ENCODE measurements around the gene IGLL1.
"Not testable (repeated sequence)": the region's sequence is repeated elsewhere in the genome, so short reads cannot be mapped to it uniquely, and the experiment has no call there.

Gene IGLL1

GRCh38 chr22:23598805-23599518 is 18.9 kb upstream of the IGLL1 start:
- no peak for TF ChIP-seq CTCF (IDR thresholded peaks at IDR 0.05; ENCODE audit: insufficient read depth, missing control alignments)
- FAIRE-seq: no peak
- no peak for DNase-seq (ENCODE audit: insufficient read length, low spot score)

GRCh38 chr22:23597576-23598268 is 17.6 kb upstream of the IGLL1 start:
- not testable (repeated sequence) for FAIRE-seq; DNase-seq (ENCODE audit: insufficient read length, low spot score)

GRCh38 chr22:23595904-23596303 is 15.8 kb upstream of the IGLL1 start:
- not testable (repeated sequence) for FAIRE-seq; DNase-seq (ENCODE audit: insufficient read length, low spot score)

GRCh38 chr22:23591846-23592245 is 11.8 kb upstream of the IGLL1 start:
- TF ChIP-seq CTCF (IDR thresholded peaks at IDR 0.05; ENCODE audit: insufficient read depth, missing control alignments): no peak
- DNase-seq (ENCODE audit: insufficient read length, low spot score) (no peak), FAIRE-seq (no peak)

- peak; percentile 77 for TF ChIP-seq CTCF (IDR thresholded peaks at IDR 0.05; ENCODE audit: insufficient read depth, missing control alignments)
- peak; percentile 77 for DNase-seq (ENCODE audit: insufficient read length, low spot score)
- FAIRE-seq: no peak
These were observed 11.2 kb upstream of the IGLL1 start for GRCh38 chr22:23591201-23591791.

- DNase-seq (ENCODE audit: insufficient read length, low spot score) (no peak), FAIRE-seq (no peak)
- no peak for TF ChIP-seq CTCF (IDR thresholded peaks at IDR 0.05; ENCODE audit: insufficient read depth, missing control alignments)
These were observed 3.7 kb upstream of the IGLL1 start for GRCh38 chr22:23583836-23584235.

GRCh38 chr22:23583153-23583552 is 3.1 kb upstream of the IGLL1 start:
- no peak for DNase-seq (ENCODE audit: insufficient read length, low spot score)
- TF ChIP-seq CTCF (IDR thresholded peaks at IDR 0.05; ENCODE audit: insufficient read depth, missing control alignments): no peak
- no peak for FAIRE-seq

GRCh38 chr22:23581260-23581650 is 1.2 kb upstream of the IGLL1 start:
- FAIRE-seq (no peak), DNase-seq (ENCODE audit: insufficient read length, low spot score) (no peak)
- TF ChIP-seq CTCF (IDR thresholded peaks at IDR 0.05; ENCODE audit: insufficient read depth, missing control alignments): no peak

All from D721Med (cell line).